ENCODE data around the gene HMCN2. TPM values are rescaled to one million over a fixed set of nuclear protein-coding genes. Genes with fewer than 3 reads are reported as not detected.

The HMCN2 gene
- total and polyA plus RNA-seq, 8 donors = 1.1 to 21.1 (median 5.0) TPM

DNA sequence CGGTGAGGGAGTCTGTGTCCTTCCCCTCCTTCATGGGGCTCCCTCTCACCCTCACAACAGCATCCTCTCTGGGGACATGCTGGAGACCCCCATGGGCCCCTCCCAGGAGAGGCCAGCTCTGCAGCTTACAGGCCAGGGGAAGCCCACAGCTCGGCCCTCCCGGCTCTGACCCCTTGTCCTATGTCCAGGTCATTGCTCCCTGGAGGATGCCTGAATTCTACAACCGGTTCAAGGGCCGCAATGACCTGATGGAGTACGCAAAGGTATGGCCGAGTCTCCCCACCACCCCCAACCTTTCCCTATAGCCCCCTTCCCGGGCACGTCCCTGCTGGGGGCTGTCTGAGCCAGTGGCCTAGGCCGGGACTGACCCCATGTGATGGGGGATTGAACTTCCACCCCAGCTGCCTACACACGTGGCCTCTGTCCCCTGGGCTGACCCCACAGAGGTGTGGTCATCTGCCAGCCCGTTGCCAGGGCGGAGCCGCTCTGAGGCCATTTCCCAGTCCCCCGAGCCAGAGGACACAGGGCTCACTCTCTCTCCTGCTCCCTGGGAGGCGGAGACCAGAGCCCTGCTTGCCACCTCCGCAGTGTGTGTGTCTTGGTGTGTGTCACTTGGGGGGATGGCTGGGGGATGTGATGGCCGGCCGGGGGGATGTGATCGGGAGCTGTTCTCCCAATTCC lies 201.1 kb downstream of the HMCN2 start:
- no peak for DNase-seq
- H3K36me3 ChIP-seq = peaks cover 7 to 84% (median 74%) of the 10 kb centered on the region in 4 donors
- no peaks in the 10 kb centered on the region for H3K9me3 ChIP-seq
- 70 to 87% (median 71%) methylated on average over 12 to 20 of the region's 20 CpGs for WGBS, 5 donors
- H3K27ac ChIP-seq = no peak overlapping the region
- peaks cover 0 to 17% (median 0%) of the 10 kb centered on the region in 3 donors for H3K27me3 ChIP-seq
- intact Hi-C loops (cut with DNase I; ENCODE audit: low total_unique reads) = no loop called here
- H3K4me1 ChIP-seq = no peaks in the 10 kb centered on the region
- TF ChIP-seq EP300 (IDR thresholded peaks at IDR 0.05) (no peak), POLR2AphosphoS5 (IDR thresholded peaks at IDR 0.05) (no peak), POLR2A (IDR thresholded peaks at IDR 0.05) (no peak)
- TF ChIP-seq, protein P1, sequence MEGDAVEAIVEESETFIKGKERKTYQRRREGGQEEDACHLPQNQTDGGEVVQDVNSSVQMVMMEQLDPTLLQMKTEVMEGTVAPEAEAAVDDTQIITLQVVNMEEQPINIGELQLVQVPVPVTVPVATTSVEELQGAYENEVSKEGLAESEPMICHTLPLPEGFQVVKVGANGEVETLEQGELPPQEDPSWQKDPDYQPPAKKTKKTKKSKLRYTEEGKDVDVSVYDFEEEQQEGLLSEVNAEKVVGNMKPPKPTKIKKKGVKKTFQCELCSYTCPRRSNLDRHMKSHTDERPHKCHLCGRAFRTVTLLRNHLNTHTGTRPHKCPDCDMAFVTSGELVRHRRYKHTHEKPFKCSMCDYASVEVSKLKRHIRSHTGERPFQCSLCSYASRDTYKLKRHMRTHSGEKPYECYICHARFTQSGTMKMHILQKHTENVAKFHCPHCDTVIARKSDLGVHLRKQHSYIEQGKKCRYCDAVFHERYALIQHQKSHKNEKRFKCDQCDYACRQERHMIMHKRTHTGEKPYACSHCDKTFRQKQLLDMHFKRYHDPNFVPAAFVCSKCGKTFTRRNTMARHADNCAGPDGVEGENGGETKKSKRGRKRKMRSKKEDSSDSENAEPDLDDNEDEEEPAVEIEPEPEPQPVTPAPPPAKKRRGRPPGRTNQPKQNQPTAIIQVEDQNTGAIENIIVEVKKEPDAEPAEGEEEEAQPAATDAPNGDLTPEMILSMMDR (IDR thresholded peaks at IDR 0.05) = no peak
- H3K4me3 ChIP-seq = no peak overlapping the region

DNA sequence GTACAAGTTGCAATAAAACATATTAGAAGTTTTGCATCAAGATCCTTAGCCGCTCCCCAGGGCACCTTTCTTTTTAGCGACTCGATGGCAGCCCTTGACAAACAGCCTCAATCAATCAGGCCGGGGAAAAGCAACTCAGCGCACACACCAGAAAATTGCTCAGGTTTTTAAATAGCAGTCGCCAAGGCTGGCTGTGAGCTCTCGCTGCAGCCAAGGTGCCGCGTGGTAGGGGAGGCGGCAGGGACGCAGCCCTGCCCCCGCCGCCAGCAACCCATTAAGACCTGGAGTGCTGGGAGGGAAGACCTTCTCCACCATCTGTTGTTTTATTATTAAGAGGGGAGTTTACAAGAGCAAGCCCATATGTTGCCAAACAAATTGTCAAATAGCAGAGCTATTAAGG lies 201.8 kb downstream of the HMCN2 start:
- intact Hi-C loops (cut with DNase I; ENCODE audit: low total_unique reads) = no loop called here
- TF ChIP-seq POLR2AphosphoS5 (IDR thresholded peaks at IDR 0.05) = no peak
- TF ChIP-seq EP300 (IDR thresholded peaks at IDR 0.05) = no peak
- no peak for TF ChIP-seq POLR2A (IDR thresholded peaks at IDR 0.05)
- TF ChIP-seq, protein P1 (IDR thresholded peaks at IDR 0.05) = no peak
- Histone ChIP-seq H3K36me3 (peaks cover 7 to 88% (median 77%) of the 10 kb centered on the region in 4 donors), H3K4me1 (no peaks in the 10 kb centered on the region), H3K9me3 (no peaks in the 10 kb centered on the region), H3K27ac (no peak overlapping the region), H3K4me3 (no peak overlapping the region), H3K27me3 (peaks cover 0 to 17% (median 0%) of the 10 kb centered on the region in 3 donors)
- DNase-seq = peak in 1 of 2 donors; percentile 59
- WGBS, 5 donors = 48 to 69% (median 57%) methylated on average over 11 to 13 of the region's 13 CpGs

DNA sequence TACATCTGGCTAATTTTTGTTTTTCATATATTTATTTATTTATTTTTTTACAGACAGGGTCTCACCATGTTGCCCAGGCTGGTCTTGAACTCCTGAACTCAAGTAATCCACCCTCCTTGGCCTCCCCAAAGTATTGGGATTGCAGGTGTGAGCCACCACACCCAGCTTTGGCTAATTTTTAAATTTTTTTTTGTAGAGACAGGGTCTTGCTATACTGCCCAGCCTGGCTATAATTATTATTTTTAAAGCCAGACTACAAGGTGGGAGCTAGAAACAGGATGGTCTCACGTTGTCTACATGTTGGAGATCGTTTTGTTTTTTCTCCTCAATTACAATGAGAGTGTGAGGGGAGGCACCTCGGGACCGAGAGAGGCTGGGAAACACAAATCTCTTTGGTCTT lies 203.0 kb downstream of the HMCN2 start:
- Histone ChIP-seq H3K27me3 (peaks cover 0 to 24% (median 0%) of the 10 kb centered on the region in 3 donors), H3K4me1 (no peaks in the 10 kb centered on the region), H3K36me3 (peaks cover 7 to 84% (median 71%) of the 10 kb centered on the region in 4 donors), H3K9me3 (no peaks in the 10 kb centered on the region), H3K27ac (no peak overlapping the region), H3K4me3 (no peak overlapping the region)
- DNase-seq = no peak
- 70 to 82% (median 79%) methylated on average over 4 of the region's 4 CpGs for WGBS, 5 donors
- intact Hi-C loops (cut with DNase I; ENCODE audit: low total_unique reads) = no loop called here
- TF ChIP-seq POLR2AphosphoS5 (IDR thresholded peaks at IDR 0.05) = no peak
- TF ChIP-seq POLR2A (IDR thresholded peaks at IDR 0.05) = no peak

DNA sequence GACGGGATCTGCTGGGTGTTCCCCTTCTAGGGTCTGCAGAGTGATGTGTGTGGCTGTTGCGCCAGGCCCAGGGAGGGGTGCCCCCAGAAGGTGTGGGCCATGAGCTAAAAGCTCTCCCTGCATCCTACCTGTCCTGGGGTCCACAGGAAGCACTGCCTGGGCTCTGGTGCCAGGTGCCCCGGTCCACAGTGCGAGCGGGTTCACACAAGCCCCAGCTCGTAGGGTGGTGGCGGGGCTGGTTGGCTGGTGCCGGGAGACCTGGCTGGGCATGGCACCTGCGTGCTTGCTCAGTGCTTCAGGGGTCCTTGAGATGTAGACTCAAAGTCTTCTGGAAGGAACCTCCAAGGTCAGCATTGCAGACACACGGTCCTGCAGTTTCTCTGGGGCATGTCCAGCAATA lies 204.7 kb downstream of the HMCN2 start:
- 89 to 96% (median 94%) methylated on average over 7 to 10 of the region's 10 CpGs for WGBS, 5 donors
- no peaks in the 10 kb centered on the region for H3K9me3 ChIP-seq
- no peak for DNase-seq
- no peaks in the 10 kb centered on the region for H3K4me1 ChIP-seq
- intact Hi-C loops (cut with DNase I; ENCODE audit: low total_unique reads) = no loop called here
- peaks cover 0 to 25% (median 0%) of the 10 kb centered on the region in 3 donors for H3K27me3 ChIP-seq
- TF ChIP-seq POLR2A (IDR thresholded peaks at IDR 0.05) = no peak
- no peak for TF ChIP-seq POLR2AphosphoS5 (IDR thresholded peaks at IDR 0.05)
- TF ChIP-seq, protein P1 (IDR thresholded peaks at IDR 0.05) = no peak
- no peak for TF ChIP-seq EP300 (IDR thresholded peaks at IDR 0.05)
- peaks cover 7 to 81% (median 62%) of the 10 kb centered on the region in 4 donors for H3K36me3 ChIP-seq
- no peak overlapping the region for H3K27ac ChIP-seq
- no peak overlapping the region for H3K4me3 ChIP-seq

DNA sequence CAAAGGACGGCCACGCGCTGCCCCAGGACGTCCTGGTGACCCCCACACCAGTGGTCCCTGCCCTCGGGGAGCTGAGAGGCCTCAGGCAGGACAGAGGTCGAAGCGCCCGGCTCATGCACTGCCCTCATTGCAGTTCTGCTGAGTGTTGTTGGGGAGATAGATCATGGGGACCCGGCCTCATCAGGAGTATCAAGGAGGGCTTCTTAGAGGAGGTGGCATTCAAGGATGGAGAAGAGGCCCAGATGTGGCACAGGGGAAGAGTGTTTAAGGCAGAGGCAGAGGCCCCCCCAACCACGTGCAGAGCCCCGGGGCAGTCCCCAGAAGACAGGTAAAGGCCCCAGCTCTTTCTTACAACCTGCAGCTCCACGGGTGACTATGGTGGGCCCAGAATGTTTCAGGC lies 205.4 kb downstream of the HMCN2 start:
- Histone ChIP-seq H3K36me3 (peaks cover 7 to 78% (median 59%) of the 10 kb centered on the region in 4 donors), H3K4me3 (no peak overlapping the region), H3K27me3 (peaks cover 0 to 21% (median 0%) of the 10 kb centered on the region in 3 donors), H3K4me1 (no peaks in the 10 kb centered on the region), H3K27ac (no peak overlapping the region), H3K9me3 (no peaks in the 10 kb centered on the region)
- WGBS, 5 donors = 88 to 92% (median 89%) methylated on average over 12 of the region's 12 CpGs
- TF ChIP-seq, protein P1 (IDR thresholded peaks at IDR 0.05) = no peak
- TF ChIP-seq EP300 (IDR thresholded peaks at IDR 0.05) (no peak), POLR2A (IDR thresholded peaks at IDR 0.05) (no peak), POLR2AphosphoS5 (IDR thresholded peaks at IDR 0.05) (no peak)
- intact Hi-C loops (cut with DNase I; ENCODE audit: low total_unique reads) = no loop called here
- no peak for DNase-seq

Data from stomach (tissue), 9 donors.